ENCODE data around the gene POLR2M.

The POLR2M gene

DNA sequence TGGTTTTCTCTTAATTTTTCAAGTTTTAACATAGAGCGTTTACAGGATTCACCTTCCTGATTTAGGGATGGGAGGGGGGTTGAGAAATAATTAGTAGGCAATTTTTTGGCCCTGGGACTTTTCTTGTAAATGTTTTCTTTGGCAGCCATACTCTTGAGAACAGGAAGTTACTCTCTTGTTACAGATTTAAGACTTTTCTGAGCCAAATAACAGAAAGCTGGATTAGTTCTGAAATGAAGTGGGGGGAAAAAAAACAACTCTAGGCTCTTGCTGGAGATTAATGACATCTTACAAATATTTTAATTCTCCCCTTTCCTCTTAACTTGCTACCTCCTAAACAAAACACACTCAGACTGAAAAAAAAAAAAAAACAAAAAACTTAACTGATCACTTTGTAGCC is 13.8 kb upstream of the POLR2M start:
- H3K4me3 ChIP-seq (ENCODE audit: low read depth, low read length), result no peak overlapping the region
- TF ChIP-seq, protein P1, sequence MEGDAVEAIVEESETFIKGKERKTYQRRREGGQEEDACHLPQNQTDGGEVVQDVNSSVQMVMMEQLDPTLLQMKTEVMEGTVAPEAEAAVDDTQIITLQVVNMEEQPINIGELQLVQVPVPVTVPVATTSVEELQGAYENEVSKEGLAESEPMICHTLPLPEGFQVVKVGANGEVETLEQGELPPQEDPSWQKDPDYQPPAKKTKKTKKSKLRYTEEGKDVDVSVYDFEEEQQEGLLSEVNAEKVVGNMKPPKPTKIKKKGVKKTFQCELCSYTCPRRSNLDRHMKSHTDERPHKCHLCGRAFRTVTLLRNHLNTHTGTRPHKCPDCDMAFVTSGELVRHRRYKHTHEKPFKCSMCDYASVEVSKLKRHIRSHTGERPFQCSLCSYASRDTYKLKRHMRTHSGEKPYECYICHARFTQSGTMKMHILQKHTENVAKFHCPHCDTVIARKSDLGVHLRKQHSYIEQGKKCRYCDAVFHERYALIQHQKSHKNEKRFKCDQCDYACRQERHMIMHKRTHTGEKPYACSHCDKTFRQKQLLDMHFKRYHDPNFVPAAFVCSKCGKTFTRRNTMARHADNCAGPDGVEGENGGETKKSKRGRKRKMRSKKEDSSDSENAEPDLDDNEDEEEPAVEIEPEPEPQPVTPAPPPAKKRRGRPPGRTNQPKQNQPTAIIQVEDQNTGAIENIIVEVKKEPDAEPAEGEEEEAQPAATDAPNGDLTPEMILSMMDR (IDR thresholded peaks at IDR 0.05; ENCODE audit: low read depth, low read length), result no peak

DNA sequence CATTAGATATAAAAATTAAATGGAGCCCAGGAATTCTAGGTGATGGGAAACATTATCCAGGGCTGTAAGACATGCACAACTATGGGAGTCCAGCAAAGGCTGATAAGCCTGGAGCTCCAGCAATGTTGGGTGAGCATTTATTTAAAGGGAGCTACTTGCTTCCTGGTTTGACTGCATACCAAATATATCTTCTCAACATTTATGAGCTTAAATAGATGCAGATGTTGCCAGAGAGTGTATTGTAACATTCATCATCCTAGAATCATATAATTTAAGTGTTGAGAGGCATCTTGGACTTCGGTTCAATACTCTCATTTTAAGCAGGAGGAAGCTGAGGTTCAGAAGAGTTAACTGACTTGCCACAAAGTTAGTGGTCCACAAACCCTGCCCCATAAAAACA is 12.2 kb upstream of the POLR2M start:
- TF ChIP-seq, protein P1 (IDR thresholded peaks at IDR 0.05; ENCODE audit: low read depth, low read length), result no peak

DNA sequence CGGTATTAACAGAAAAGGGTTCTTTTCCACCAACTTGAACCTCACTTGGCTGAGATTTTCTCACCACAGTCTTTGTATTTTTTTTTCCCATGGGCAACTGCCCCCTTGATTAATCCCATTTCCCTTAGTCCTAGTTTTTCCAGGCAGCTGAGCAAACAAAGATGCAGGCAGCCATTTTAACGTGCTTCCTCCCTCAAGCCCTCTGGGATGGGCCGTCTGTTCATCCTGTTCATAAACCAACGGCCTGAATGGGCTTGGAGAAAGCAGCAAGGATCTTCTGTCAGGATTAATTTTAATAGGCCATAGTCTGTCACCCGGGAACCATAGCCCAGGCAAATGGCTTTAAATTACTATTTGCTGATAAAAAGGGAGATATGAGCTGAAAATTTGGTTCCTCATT is 10.4 kb upstream of the POLR2M start:
- TF ChIP-seq, protein P1 (IDR thresholded peaks at IDR 0.05; ENCODE audit: low read depth, low read length), result no peak
- no peak overlapping the region for H3K4me3 ChIP-seq (ENCODE audit: low read depth, low read length)

More for the DNA sequence above, 12.2 kb upstream of the POLR2M start:
- no peak overlapping the region for H3K4me3 ChIP-seq (ENCODE audit: low read depth, low read length)

DNA sequence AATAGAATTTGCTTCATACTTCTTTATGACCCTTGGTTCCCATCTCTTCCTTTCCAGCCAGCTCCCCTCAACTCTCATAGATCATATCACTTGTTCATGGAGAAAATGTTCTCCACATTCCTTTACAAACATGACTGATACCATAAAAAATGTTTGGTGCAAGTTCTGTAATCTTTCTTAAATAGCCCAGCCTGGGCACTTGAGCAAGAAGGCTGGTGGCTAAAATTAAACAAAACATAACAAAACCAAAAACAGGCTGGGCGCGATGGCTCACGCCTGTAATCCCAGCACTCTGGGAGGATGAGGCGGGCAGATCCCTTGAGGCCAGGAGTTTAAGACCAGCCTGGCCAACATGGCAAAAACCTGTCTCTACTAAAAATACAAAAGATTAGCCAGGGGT is 8.9 kb upstream of the POLR2M start:
- no peak overlapping the region for H3K4me3 ChIP-seq (ENCODE audit: low read depth, low read length)
- TF ChIP-seq, protein P1 (IDR thresholded peaks at IDR 0.05; ENCODE audit: low read depth, low read length), result no peak

DNA sequence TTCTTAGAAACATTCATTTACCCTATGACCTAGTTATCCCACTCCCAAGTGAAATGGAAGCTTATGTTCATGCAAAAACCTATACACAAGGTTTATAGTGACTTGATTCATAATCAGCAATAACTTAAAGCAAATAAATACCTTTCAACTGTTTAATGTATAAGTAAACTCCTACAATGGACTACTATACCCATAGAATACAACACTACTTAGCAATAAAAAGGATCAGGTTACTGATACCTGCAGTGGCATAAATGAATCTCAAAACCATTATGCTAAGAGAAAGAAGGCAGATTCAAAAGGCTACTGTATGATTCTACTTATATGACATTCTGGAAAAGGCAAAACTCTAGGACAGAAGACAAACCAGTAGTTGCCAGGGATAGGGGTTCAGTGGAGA is 8.3 kb upstream of the POLR2M start:
- no peak overlapping the region for H3K4me3 ChIP-seq (ENCODE audit: low read depth, low read length)
- TF ChIP-seq, protein P1 (IDR thresholded peaks at IDR 0.05; ENCODE audit: low read depth, low read length), result no peak

DNA sequence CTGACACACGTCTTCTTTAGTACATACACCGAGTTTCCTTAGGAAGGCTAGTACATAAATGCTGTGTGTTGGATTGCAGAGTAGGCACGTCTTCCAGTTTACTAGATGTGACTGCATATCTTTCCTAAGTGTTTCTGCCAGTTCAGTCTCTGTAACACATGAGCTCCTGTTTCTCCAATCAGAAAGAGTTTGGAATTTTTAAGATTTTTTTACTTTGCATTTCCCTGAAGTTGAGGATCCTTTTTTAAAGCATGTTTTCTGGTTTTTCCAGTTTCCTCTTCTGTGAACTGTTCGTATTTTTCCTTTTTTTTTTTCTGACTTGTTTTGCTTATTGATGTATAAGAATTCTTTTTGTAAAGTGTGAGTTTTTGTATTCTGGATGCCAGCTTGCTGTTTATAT is 7.5 kb upstream of the POLR2M start:
- H3K4me3 ChIP-seq (ENCODE audit: low read depth, low read length), result no peak overlapping the region
- TF ChIP-seq, protein P1 (IDR thresholded peaks at IDR 0.05; ENCODE audit: low read depth, low read length), result no peak

DNA sequence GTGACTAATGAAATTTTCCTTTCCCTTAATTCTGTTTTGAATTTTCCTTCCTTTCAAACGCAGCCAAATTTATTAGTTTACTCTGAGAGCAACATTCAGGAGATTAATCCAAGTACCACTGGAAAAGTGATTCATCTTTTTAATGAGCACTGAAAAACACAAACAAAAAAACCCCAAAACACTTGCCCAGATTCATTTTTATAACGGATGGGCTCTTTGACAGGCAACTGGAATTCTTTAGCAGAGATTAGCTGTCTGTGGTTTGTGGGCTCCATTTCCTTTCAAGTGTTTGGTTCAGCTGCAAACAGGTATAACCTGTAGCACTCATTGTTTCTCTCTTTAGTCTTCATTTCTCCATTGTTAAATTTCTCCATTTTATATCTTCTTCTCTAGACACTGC is 3.1 kb upstream of the POLR2M start:
- H3K4me3 ChIP-seq (ENCODE audit: low read depth, low read length), result no peak overlapping the region
- TF ChIP-seq, protein P1 (IDR thresholded peaks at IDR 0.05; ENCODE audit: low read depth, low read length), result no peak

All from WI38 (cell line).